Smooth muscle cell (in vitro differentiated cells): Measurements from ENCODE around the gene C2orf78. TPM values are rescaled to one million over a fixed set of nuclear protein-coding genes. Genes with fewer than 3 reads are reported as not detected.
"Not testable (repeated sequence)": the region's sequence is repeated elsewhere in the genome, so short reads cannot be mapped to it uniquely, and the experiment has no call there.

Experiments
- DNase-seq: peaks from one replicate; lab custom pipeline; 2025; ENCODE audit not compliant: unreplicated experiment; lab: John Stamatoyannopoulos, UW
- H2AFZ ChIP-seq: fragments of 200-600 bp; sonication (generic); 2 replicates; pipeline ENCODE4 v1.6.0; 2016; ENCODE audit warnings: antibody characterized with exemption, low read depth, mild to moderate bottlenecking
- H3F3A ChIP-seq: fragments of 200-600 bp; sonication (generic); 2 replicates; pipeline ENCODE4 v1.6.0; 2017; ENCODE audit warnings: antibody characterized with exemption, low read depth
- H3K27ac ChIP-seq: fragments of 200-600 bp; sonication (generic); 2 replicates; pipeline ENCODE4 v1.5.1; 2016; ENCODE audit warnings: low read depth, mild to moderate bottlenecking
- H3K27me3 ChIP-seq: fragments of 200-600 bp; sonication (generic); 2 replicates; pipeline ENCODE4 v1.6.1; 2016; ENCODE audit warnings: low read depth, mild to moderate bottlenecking
- H3K36me3 ChIP-seq: fragments of 200-600 bp; sonication (generic); 2 replicates; pipeline ENCODE4 v1.5.1; 2016; ENCODE audit warnings: low read depth
- H3K4me1 ChIP-seq: fragments of 200-600 bp; sonication (generic); 2 replicates; pipeline ENCODE4 v1.5.1; 2016; ENCODE audit warnings: low read depth
- H3K4me2 ChIP-seq: fragments of 200-600 bp; sonication (generic); 2 replicates; pipeline ENCODE4 v1.6.0; 2016; ENCODE audit warnings: mild to moderate bottlenecking
- H3K4me3 ChIP-seq: fragments of 200-600 bp; sonication (generic); 2 replicates; pipeline ENCODE4 v1.5.1; 2016; ENCODE audit warnings: mild to moderate bottlenecking
- H3K79me2 ChIP-seq: fragments of 200-600 bp; sonication (generic); 2 replicates; pipeline ENCODE4 v1.6.0; 2016; ENCODE audit warnings: low read depth, mild to moderate bottlenecking
- H3K9ac ChIP-seq: fragments of 200-600 bp; sonication (generic); 2 replicates; pipeline ENCODE4 v1.6.0; 2016; ENCODE audit warnings: low read depth
- H3K9me3 ChIP-seq: fragments of 200-600 bp; sonication (generic); replicated peaks from 2 replicates; pipeline ENCODE4 v1.5.1; 2016; ENCODE audit warnings: low read depth
- H4K20me1 ChIP-seq: fragments of 200-600 bp; sonication (generic); 2 replicates; pipeline ENCODE4 v1.6.0; 2016; ENCODE audit warnings: low read depth
- WGBS: methylation state at CpG from one replicate; pipeline ENCODE4 v1.1.7; 2016; ENCODE audit warnings: low lambda C conversion rate; 5-methylcytosine and 5-hydroxymethylcytosine counted together
- polyA plus RNA-seq: library from polyadenylated mRNA; unstranded; fragments of >200 nt; fragmentation: Nextera tagmentation; extraction: Ambion mirVana; gene quantifications from 2 replicates; pipeline ENCODE4 v1.2.1, GENCODE V29; 2016
- total RNA-seq: library from RNA; depleted of rRNA; stranded (reverse); fragments of >200 nt; gene quantifications from 2 replicates; pipeline ENCODE4 v1.2.3, GENCODE V29; 2014
- TF ChIP-seq, protein P1 (sequence below): fragments of 200-600 bp; sonication (generic); IDR thresholded peaks from 2 replicates; pipeline ENCODE4 v1.5.1; 2017; ENCODE audit warnings: borderline replicate concordance, mild to moderate bottlenecking, antibody characterized with exemption; ENCODE audit not compliant: insufficient read depth, poor library complexity, severe bottlenecking

The C2orf78 gene
- total and polyA plus RNA-seq, 2 experiments from 2014 or later = not detected

DNA sequence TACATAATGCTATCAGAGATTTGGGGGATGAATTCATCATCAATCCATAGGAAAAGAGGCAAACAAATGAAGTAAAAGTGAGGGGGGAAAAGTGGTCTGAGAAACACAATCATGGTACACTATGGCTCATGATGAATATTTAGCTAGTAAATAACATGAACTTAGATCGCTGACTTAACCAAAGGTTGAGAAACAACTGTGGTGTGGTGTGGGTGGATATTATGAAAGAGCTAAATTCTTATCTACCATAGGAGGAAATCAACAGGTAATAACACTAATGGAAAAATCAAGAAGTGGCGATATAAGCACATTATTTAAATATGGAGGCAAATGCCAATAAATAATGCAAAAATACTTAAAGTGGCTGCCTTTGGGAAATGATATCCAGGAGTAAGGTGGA, 34.7 kb upstream of the C2orf78 start:
- H3K27me3 ChIP-seq = no peaks in the 10 kb centered on the region
- WGBS = 93% methylated on average over 2 of the region's 2 CpGs
- no peaks in the 10 kb centered on the region for H3K79me2 ChIP-seq
- H3K4me3 ChIP-seq = no peak overlapping the region
- H3K36me3 ChIP-seq = peaks cover 7% of the 10 kb centered on the region
- H3K9ac ChIP-seq = no peak overlapping the region
- H3K27ac ChIP-seq = no peak overlapping the region
- H2AFZ ChIP-seq = no peak overlapping the region
- H3K4me2 ChIP-seq = no peak overlapping the region
- no peaks in the 10 kb centered on the region for H3F3A ChIP-seq
- peaks cover 14% of the 10 kb centered on the region for H4K20me1 ChIP-seq
- no peaks in the 10 kb centered on the region for H3K4me1 ChIP-seq
- H3K9me3 ChIP-seq = no peaks in the 10 kb centered on the region
- DNase-seq = no peak
- TF ChIP-seq, protein P1, sequence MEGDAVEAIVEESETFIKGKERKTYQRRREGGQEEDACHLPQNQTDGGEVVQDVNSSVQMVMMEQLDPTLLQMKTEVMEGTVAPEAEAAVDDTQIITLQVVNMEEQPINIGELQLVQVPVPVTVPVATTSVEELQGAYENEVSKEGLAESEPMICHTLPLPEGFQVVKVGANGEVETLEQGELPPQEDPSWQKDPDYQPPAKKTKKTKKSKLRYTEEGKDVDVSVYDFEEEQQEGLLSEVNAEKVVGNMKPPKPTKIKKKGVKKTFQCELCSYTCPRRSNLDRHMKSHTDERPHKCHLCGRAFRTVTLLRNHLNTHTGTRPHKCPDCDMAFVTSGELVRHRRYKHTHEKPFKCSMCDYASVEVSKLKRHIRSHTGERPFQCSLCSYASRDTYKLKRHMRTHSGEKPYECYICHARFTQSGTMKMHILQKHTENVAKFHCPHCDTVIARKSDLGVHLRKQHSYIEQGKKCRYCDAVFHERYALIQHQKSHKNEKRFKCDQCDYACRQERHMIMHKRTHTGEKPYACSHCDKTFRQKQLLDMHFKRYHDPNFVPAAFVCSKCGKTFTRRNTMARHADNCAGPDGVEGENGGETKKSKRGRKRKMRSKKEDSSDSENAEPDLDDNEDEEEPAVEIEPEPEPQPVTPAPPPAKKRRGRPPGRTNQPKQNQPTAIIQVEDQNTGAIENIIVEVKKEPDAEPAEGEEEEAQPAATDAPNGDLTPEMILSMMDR = no peak

DNA sequence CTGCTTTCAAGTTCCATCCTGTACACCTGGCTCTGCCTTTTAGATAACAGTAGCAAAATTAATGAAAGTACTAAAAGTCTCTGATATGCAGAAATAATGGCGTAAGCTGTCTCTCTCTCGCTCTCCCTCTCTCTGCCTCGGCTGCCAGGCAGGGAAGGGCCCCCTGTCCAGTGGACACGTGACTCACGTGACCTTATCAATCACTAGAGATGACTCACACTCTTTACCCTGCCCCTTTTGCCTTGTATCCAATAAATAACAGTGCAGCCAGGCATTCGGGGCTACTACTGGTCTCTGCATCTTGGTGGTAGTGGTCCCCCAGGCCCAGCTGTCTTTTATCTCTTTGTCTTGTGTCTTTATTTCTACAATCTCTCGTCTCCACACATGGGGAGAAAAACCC, 29.7 kb upstream of the C2orf78 start:
- not testable (repeated sequence) for H3K4me2 ChIP-seq, H3K79me2 ChIP-seq, H3K4me1 ChIP-seq, H3K27ac ChIP-seq, H3K27me3 ChIP-seq, H3K9me3 ChIP-seq, H3K9ac ChIP-seq, H3K4me3 ChIP-seq, H3K36me3 ChIP-seq, H2AFZ ChIP-seq, H3F3A ChIP-seq, DNase-seq
- 85% methylated on average over 7 of the region's 7 CpGs for WGBS
- H4K20me1 ChIP-seq = peaks cover 25% of the 10 kb centered on the region

DNA sequence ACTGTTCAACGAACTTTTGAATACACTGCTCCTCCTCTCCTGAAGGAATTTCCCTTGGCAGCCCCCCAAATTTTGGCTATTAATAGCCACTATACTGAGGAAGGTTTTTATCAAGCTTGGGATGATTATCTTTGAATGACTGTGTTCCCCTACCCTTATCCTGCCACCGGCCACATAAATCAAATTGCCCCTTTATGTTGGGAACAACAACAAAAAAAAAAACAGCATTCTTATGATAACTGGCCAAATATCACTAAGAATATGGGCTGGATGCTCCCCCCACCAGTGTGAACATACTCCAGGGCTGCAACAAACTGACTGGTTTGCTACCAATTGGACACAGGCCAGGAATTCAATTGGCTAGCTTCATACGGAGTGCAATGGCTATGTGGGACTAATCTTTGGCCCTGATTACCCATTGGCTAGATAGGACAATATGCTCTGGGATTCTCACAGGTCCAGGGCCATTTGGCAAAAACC, 24.7 kb upstream of the C2orf78 start:
- no peaks in the 10 kb centered on the region for H3K79me2 ChIP-seq
- H3K27me3 ChIP-seq = no peaks in the 10 kb centered on the region
- no peak overlapping the region for H3K4me3 ChIP-seq
- no peak for DNase-seq
- no peak overlapping the region for H3K4me2 ChIP-seq
- no peak overlapping the region for H3K9ac ChIP-seq
- no peaks in the 10 kb centered on the region for H3K9me3 ChIP-seq
- no peak overlapping the region for H3K27ac ChIP-seq
- no peaks in the 10 kb centered on the region for H3K4me1 ChIP-seq
- peaks cover 17% of the 10 kb centered on the region for H3K36me3 ChIP-seq
- no peak overlapping the region for H2AFZ ChIP-seq
- TF ChIP-seq, protein P1 = no peak
- 91% methylated on average over 3 of the region's 3 CpGs for WGBS
- H4K20me1 ChIP-seq = peaks cover 37% of the 10 kb centered on the region
- no peaks in the 10 kb centered on the region for H3F3A ChIP-seq

DNA sequence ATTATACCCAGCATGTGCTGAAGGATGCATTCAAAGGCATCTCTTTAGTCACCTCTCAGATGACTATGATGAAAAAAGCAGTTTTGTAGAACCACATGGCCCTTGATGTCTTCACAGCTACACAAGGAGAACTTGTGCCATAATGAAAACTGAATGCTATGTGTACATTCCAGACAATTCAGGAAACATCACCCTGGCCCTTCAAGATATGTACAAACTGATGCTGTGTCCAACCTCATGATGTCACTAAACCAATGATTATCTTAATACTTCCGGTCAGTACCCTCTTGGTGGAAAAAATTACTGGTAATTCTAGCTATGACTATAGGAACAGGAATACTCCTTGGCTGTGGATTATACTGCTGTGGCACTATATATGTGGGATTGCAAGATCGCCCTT, 24.1 kb upstream of the C2orf78 start:
- Histone ChIP-seq H3K27ac (no peak overlapping the region), H3K4me3 (no peak overlapping the region), H3K27me3 (no peaks in the 10 kb centered on the region), H2AFZ (no peak overlapping the region), H3F3A (no peaks in the 10 kb centered on the region), H3K9me3 (no peaks in the 10 kb centered on the region), H3K9ac (no peak overlapping the region), H3K4me2 (no peak overlapping the region), H3K36me3 (peaks cover 17% of the 10 kb centered on the region), H3K4me1 (no peaks in the 10 kb centered on the region), H3K79me2 (no peaks in the 10 kb centered on the region), H4K20me1 (peaks cover 34% of the 10 kb centered on the region)
- 95% methylated on average over 2 of the region's 2 CpGs for WGBS
- DNase-seq = no peak
- TF ChIP-seq, protein P1 = no peak
